ENCODE results near the gene SHROOM2.
A peak's percentile ranks its signal among the peaks of the same experiment; 100 is the strongest.

Gene SHROOM2

GRCh38 chrX:9884031-9884779 is 98.0 kb downstream of the SHROOM2 start:
- DNase-seq (no peak), ATAC-seq (no peak)
- H3K9me3 Mint-ChIP-seq = no peaks in the 10 kb centered on the region

DNA sequence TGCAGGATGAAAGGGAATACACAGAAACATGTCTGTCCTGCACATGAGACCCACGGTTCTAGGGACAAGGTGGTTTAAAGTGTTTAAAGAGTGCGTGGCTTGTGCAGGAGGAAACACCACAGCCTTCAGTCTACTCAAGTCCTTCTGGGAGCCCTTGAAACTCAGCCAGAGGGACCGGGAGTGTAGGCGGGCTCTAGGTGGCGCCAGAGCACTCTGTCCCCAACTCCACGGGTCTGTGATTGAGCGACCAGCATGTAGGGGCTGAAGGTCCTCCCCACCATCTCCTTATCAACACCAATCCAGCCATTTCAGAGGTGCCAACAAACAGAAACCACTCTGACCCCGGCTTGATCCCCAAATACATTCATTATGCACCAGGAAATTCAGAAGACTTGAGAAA is 98.9 kb downstream of the SHROOM2 start:
- DNase-seq (peak; percentile 40 to 44), ATAC-seq (peak; percentile 81)
- no peak overlapping the region for H3K27ac Mint-ChIP-seq
- H3K4me3 Mint-ChIP-seq = no peak overlapping the region
- H3K27me3 Mint-ChIP-seq = peaks cover 20% of the 10 kb centered on the region
- no peaks in the 10 kb centered on the region for H3K4me1 Mint-ChIP-seq
- H3K9me3 Mint-ChIP-seq = no peaks in the 10 kb centered on the region

More at GRCh38 chrX:9884031-9884779, 98.0 kb downstream of the SHROOM2 start:
- Mint-ChIP-seq H3K27ac (no peak overlapping the region), H3K27me3 (peaks cover 20% of the 10 kb centered on the region), H3K4me1 (no peaks in the 10 kb centered on the region), H3K4me3 (no peak overlapping the region)

DNA sequence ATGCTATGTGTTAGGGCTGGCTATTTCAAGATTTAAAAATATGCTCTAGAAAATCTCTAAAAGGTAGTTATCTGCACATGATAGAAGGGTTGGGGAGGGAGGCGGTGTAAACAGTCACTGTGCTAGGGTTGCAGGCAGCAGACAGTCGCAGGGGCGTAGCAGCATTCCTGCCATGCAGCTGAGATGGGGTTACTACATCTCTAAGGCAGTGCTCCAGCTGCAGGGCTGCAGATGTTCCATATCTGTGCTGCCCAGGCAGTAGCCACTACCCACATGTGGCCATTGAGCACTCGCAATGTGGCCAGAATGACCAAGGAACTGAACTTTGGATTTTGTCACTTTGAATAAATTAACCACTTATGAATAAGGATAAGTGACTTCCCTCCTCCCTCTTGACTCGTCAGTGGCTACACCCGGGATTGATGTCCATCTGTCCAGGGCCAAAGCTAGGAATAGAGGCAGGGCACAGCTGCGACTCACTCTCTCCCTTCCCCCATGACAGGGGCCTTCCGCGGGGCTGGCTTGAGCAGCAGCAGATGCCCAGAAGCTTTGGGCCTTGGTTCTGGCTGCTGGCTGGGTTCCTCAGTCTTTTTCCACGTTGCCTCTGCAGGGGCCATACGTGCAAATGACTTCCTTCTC is 101.5 kb downstream of the SHROOM2 start:
- DNase-seq (no peak), ATAC-seq (no peak)
- peaks cover 19% of the 10 kb centered on the region for H3K27me3 Mint-ChIP-seq
- no peak overlapping the region for H3K27ac Mint-ChIP-seq
- H3K4me1 Mint-ChIP-seq = no peaks in the 10 kb centered on the region
- no peaks in the 10 kb centered on the region for H3K9me3 Mint-ChIP-seq
- no peak overlapping the region for H3K4me3 Mint-ChIP-seq

DNA sequence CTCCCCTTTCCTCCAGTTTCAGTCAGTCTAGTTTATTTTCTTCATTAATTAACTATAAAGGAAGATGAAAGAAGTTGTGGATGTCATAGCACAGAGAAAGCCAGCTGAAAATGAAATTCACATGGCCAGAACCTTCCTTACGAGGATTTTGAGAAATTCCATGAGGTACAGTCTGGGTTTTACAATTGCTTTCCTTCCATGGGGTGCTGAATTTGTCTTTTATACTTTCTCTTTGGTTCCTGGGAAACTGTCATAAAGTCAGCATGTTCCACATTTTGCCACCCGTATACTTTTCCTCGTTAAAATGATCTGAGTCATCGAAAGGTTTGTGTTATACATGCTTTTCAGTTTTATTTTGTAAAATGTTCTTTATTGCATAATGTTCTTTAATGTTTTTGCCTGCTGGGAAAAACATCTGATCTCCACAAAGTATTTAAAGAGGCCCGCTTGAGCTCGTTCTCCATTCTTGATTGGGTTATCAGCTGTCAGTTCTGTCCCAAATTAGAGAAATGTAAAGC is 102.8 kb downstream of the SHROOM2 start:
- no peak for DNase-seq
- Mint-ChIP-seq H3K9me3 (no peaks in the 10 kb centered on the region), H3K27me3 (peaks cover 8% of the 10 kb centered on the region), H3K4me1 (no peaks in the 10 kb centered on the region), H3K4me3 (no peak overlapping the region), H3K27ac (no peak overlapping the region)
- no peak for ATAC-seq

DNA sequence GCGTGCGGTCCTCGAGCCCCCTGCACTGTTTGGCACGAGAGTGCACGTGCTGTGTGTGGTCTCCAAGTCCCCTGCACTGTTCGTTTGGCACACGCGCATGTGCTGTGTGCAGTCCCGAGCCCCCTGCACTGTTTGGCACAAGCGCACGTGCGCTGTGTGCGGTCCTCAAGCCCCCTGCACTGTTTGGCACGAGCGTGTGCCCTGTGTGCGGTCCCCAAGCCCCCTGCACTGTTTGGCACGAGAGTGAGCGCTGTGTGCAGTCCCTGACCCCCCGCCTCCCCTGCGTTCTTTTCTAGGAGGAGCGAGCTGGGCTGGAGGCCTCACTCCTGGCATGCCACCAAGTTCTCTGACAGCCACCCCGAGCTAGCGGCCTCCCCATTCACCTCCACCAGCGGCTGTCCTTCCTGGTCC is 104.5 kb downstream of the SHROOM2 start:
- Mint-ChIP-seq H3K9me3 (no peaks in the 10 kb centered on the region), H3K27ac (no peak overlapping the region), H3K27me3 (peaks cover 8% of the 10 kb centered on the region), H3K4me3 (no peak overlapping the region), H3K4me1 (no peaks in the 10 kb centered on the region)
- ATAC-seq = no peak
- no peak for DNase-seq

DNA sequence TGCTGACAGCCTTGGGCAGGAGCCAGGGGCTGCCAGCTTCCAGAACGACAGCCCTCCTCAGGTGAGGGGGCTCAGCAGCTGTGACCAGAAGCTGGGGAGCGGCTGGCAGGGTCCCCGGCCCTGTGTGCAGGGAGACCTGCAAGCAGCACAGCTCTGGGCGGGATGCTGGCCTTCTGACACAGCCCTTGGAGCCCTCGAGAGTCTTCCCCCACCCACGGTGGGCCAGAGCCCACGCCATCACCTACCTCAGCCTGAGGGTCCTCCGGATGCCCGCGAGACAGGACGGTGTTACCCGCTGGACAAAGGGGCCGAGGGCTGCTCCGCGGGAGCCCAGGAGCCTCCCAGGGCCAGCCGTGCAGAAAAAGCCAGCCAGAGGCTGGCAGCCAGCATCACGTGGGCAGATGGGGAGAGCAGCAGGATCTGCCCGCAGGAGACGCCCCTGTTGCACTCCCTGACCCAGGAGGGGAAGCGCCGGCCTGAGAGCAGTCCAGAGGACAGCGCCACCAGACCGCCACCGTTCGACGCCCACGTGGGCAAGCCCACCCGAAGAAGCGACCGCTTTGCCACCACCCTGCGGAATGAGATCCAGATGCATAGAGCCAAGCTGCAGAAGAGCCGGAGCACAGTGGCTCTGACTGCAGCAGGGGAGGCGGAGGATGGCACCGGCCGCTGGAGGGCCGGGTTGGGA is 109.1 kb downstream of the SHROOM2 start:
- no peak overlapping the region for H3K27ac Mint-ChIP-seq
- DNase-seq (no peak), ATAC-seq (no peak)
- no peaks in the 10 kb centered on the region for H3K4me1 Mint-ChIP-seq
- H3K27me3 Mint-ChIP-seq = peaks cover 8% of the 10 kb centered on the region
- no peaks in the 10 kb centered on the region for H3K9me3 Mint-ChIP-seq
- no peak overlapping the region for H3K4me3 Mint-ChIP-seq

DNA sequence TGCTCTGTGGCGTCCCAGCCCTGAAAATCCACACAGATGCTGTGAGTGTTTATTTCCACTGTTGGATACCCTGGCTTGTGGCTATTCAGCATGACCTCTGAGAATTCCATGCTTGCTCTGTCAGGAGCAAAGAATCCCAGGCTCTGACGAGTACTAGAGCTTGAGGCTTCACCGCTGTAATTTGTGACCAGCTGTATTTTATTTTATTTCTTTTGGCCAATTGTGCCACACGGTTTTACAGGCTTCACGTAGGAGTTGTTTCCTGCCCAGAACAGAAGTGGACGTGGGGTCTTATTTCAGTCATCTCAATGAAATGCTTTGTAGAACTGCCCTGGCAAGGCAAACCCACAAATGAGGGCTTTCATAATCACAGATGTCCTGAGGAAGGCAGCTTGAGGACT is 111.5 kb downstream of the SHROOM2 start:
- peaks cover 29% of the 10 kb centered on the region for H3K27me3 Mint-ChIP-seq
- no peaks in the 10 kb centered on the region for H3K9me3 Mint-ChIP-seq
- ATAC-seq (no peak), DNase-seq (no peak)
- H3K4me1 Mint-ChIP-seq = no peaks in the 10 kb centered on the region
- H3K27ac Mint-ChIP-seq = no peak overlapping the region
- H3K4me3 Mint-ChIP-seq = no peak overlapping the region

DNA sequence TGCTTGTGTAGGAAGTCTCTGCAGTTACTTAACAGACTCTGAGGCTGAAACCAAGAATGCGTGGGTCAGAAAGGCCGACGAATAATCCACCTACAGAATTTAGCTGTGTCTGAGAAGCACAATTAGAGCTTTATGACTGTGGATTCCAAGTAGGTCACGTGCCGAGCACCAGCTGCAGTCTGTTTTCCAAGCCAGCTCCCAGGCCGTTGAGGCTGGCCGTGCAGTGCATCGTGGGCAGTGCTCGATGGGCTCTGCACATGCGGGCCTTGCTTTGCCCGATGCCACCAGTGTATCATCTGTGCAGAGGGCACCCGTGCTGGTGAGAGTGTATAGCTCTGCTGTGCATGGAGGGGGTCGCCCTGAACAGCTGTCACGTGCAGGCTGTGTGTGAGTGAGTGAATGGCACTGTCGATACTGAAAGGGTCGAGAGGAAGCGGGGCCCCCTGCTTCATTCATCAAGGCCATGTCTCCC is 113.4 kb downstream of the SHROOM2 start:
- peak; percentile 75 for ATAC-seq
- Mint-ChIP-seq H3K4me1 (no peaks in the 10 kb centered on the region), H3K27me3 (peaks cover 29% of the 10 kb centered on the region), H3K27ac (no peak overlapping the region), H3K9me3 (no peaks in the 10 kb centered on the region), H3K4me3 (no peak overlapping the region)
- DNase-seq = peak in 1 of 2 donors; percentile 9

GRCh38 chrX:9902656-9903055 is 116.4 kb downstream of the SHROOM2 start:
- no peak overlapping the region for H3K27ac Mint-ChIP-seq
- H3K9me3 Mint-ChIP-seq = no peaks in the 10 kb centered on the region
- no peaks in the 10 kb centered on the region for H3K4me1 Mint-ChIP-seq
- DNase-seq (no peak), ATAC-seq (no peak)
- peaks cover 29% of the 10 kb centered on the region for H3K27me3 Mint-ChIP-seq
- H3K4me3 Mint-ChIP-seq = no peak overlapping the region

- ATAC-seq = no peak
- DNase-seq = no peak
- Mint-ChIP-seq H3K4me3 (no peak overlapping the region), H3K27me3 (peaks cover 29% of the 10 kb centered on the region), H3K4me1 (no peaks in the 10 kb centered on the region), H3K27ac (no peak overlapping the region), H3K9me3 (no peaks in the 10 kb centered on the region)
Observed at GRCh38 chrX:9903146-9903545, 116.9 kb downstream of the SHROOM2 start.

DNA sequence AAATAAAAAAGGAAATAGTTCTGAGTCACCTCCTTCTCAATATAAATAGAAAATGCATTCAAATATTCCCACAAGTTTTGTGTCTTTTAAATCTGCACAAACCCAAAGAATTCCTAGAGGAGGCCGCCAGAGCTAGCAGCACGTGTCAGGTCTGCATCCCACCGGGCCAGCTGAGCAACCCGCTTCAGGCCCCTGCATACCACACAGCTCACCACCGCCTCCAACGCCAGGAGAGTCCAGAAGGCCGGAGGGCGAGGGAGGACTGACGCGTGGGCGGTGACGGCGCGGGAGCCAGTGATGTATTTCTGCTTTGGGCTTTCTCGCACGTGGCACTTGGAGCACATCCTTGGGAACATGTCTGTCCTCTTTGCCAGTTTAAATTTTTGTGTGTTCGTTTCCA is 119.1 kb downstream of the SHROOM2 start:
- Mint-ChIP-seq H3K4me1 (no peaks in the 10 kb centered on the region), H3K27me3 (peaks cover 21% of the 10 kb centered on the region), H3K9me3 (no peaks in the 10 kb centered on the region), H3K4me3 (no peak overlapping the region), H3K27ac (no peak overlapping the region)
- DNase-seq (no peak), ATAC-seq (no peak)

DNA sequence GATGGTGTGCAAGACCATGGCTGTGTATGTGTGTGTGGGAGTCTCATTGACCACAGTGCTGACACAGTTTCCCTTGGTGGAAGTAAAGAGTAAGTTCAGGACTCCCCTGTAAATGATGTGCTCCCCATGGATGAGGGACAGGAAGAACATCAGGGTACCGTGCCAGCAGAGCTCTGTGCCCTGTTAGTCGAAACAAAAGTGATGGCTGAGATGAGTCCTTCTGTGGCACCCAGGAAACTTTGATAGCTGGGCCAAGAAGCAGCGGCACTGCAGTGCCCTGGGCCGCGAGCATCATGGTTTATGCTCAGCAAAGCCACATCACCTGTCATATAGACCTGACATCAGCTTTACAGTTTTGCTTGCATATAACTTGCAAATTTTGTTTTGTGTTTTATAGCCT is 119.5 kb downstream of the SHROOM2 start:
- DNase-seq = no peak
- no peak for ATAC-seq
- H3K9me3 Mint-ChIP-seq = no peaks in the 10 kb centered on the region
- H3K27ac Mint-ChIP-seq = no peak overlapping the region
- no peaks in the 10 kb centered on the region for H3K4me1 Mint-ChIP-seq
- H3K4me3 Mint-ChIP-seq = no peak overlapping the region
- peaks cover 20% of the 10 kb centered on the region for H3K27me3 Mint-ChIP-seq

DNA sequence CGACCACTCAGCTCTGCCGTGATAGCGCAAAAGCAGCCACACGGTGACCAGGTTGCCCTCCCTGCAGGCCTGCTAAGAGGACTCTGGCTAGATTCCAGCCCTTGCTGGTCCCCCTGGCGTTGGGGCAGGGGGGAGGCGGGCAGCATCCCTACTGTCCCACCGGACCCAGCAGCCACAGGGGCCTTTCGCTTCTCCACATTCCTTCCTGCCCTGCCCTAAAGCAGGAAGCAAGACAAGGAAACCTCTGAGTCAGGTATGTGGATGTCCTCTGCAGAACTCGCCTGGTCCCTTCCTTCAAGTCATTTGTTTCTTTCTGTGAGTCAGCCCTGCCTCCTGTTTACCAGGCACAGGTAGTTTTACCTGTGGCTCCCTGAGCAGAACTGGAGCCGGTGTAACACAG is 120.7 kb downstream of the SHROOM2 start:
- DNase-seq (no peak), ATAC-seq (no peak)
- Mint-ChIP-seq H3K4me3 (no peak overlapping the region), H3K27me3 (peaks cover 19% of the 10 kb centered on the region), H3K4me1 (no peaks in the 10 kb centered on the region), H3K9me3 (no peaks in the 10 kb centered on the region), H3K27ac (peak overlapping the region in 1 of 2 donors; percentile 48)

- no peaks in the 10 kb centered on the region for H3K9me3 Mint-ChIP-seq
- peaks cover 11% of the 10 kb centered on the region for H3K27me3 Mint-ChIP-seq
- DNase-seq = no peak
- H3K27ac Mint-ChIP-seq = no peak overlapping the region
- H3K4me1 Mint-ChIP-seq = no peaks in the 10 kb centered on the region
- no peak for ATAC-seq
- no peak overlapping the region for H3K4me3 Mint-ChIP-seq
Observed at GRCh38 chrX:9907645-9908387, 121.6 kb downstream of the SHROOM2 start.

GRCh38 chrX:9909254-9909653 is 123.0 kb downstream of the SHROOM2 start:
- Mint-ChIP-seq H3K4me1 (no peaks in the 10 kb centered on the region), H3K27ac (no peak overlapping the region), H3K9me3 (no peaks in the 10 kb centered on the region), H3K4me3 (no peak overlapping the region), H3K27me3 (peaks cover 11% of the 10 kb centered on the region)
- no peak for DNase-seq
- ATAC-seq = no peak

All from stimulated activated naive CD8-positive, alpha-beta T cell treated with anti-CD3 and anti-CD28 coated beads, Interleukin-15, amount 100 ng/mL, for 72 hours (primary cell).